HCT116 (cell line): ENCODE results near the gene CNST. TPM values are rescaled to one million over a fixed set of nuclear protein-coding genes. Genes with fewer than 3 reads are reported as not detected.

Experiments
- ATAC-seq: fragments of 200-7000 bp; cut with Tn5 transposase; 2 replicates; pipeline ENCODE4 v1.9.1; 2020; ENCODE audit warnings: mild to moderate bottlenecking, moderate library complexity
- BruUV-seq: library from RNA; stranded (reverse); fragments of 400-500 nt; replicated peaks from 2 replicates; lab custom pipeline; 2021; lab: Mats Ljungman, UMichigan
- CTCF ChIA-PET: fragments of 300-600 bp; sonication (Branson Sonifier 250); formaldehyde crosslinking; loops from one replicate; lab custom pipeline; 2021; ENCODE audit warnings: antibody characterized with exemption; lab: Charles Lee
- POLR2A ChIA-PET: fragments of 300-600, 350-600 bp; sonication (Branson Sonifier 250); formaldehyde crosslinking; loops from one replicate; lab custom pipeline; 2021; ENCODE audit warnings: antibody characterized with exemption; lab: Charles Lee
- RAD21 ChIA-PET, 2 experiments: fragments of 300-600 bp; sonication (Branson Sonifier 250); formaldehyde crosslinking; loops; one replicate each; lab custom pipeline; 2023; ENCODE audit warnings: low total read pairs in 2 of 2; ENCODE audit not compliant: uncharacterized antibody in 2 of 2, unreplicated experiment in 2 of 2, low non-redundant PET in 1 of 2; lab: Charles Lee
- DNase-seq: peaks from one replicate; pipeline ENCODE4 v3.0.0-alpha.2; 2010; ENCODE audit warnings: low read depth, low spot score
- H2AFZ ChIP-seq: fragments of 200-600 bp; shearing (Covaris generic), sonication (generic); 2 replicates; pipeline ENCODE4 v1.6.1; 2017; ENCODE audit warnings: low read depth, mixed run types, mixed read lengths, antibody characterized with exemption, low read length; ENCODE audit not compliant: poor library complexity, severe bottlenecking
- H3K27ac ChIP-seq: 2 replicates; pipeline ENCODE4 v1.5.1; 2012; ENCODE audit warnings: low read depth, low read length
- H3K27me3 ChIP-seq: fragments of 200-600 bp; sonication (generic); 2 replicates; pipeline ENCODE4 v1.6.1; 2016; ENCODE audit warnings: mixed run types, low read length, mixed read lengths; ENCODE audit not compliant: insufficient read depth
- H3K36me3 ChIP-seq, 2 experiments: fragments of 200-500 bp in 1 of 2; fragments of 200-600 bp in 1 of 2; sonication (Bioruptor generic) in 1 of 2; sonication (generic) in 1 of 2; 2 replicates each; pipeline versions ENCODE4 v1.5.1 to v1.6.1; 2014 to 2016; ENCODE audit warnings: low read length in 2 of 2, inconsistent platforms in 1 of 2, mixed read lengths in 1 of 2, mixed run types in 1 of 2; ENCODE audit not compliant: insufficient read depth in 2 of 2, control insufficient read depth in 1 of 2
- H3K4me1 ChIP-seq, 2 experiments: fragments of 200-600 bp in 1 of 2; sonication (generic) in 1 of 2; 2 replicates each; pipeline versions ENCODE4 v1.5.1 to v1.6.1; 2012 to 2017; ENCODE audit warnings: low read length in 2 of 2, inconsistent platforms in 1 of 2, mild to moderate bottlenecking in 1 of 2, mixed read lengths in 1 of 2, mixed run types in 1 of 2, moderate library complexity in 1 of 2; ENCODE audit not compliant: insufficient read depth in 2 of 2, control insufficient read depth in 1 of 2
- H3K4me2 ChIP-seq: fragments of 200-600 bp; sonication (generic); 2 replicates; pipeline ENCODE4 v1.6.1; 2017; ENCODE audit warnings: mixed run types, low read length, mixed read lengths
- H3K4me3 ChIP-seq, 2 experiments: fragments of 200-600 bp in 1 of 2; sonication (generic) in 1 of 2; replicated peaks in 1 of 2; 2 replicates each; pipeline ENCODE4 v1.5.1; 2011 to 2016; ENCODE audit warnings: low read length in 2 of 2, control low read depth in 1 of 2, low read depth in 1 of 2, mild to moderate bottlenecking in 1 of 2, mixed read lengths in 1 of 2, mixed run types in 1 of 2
- H3K79me2 ChIP-seq: fragments of 200-600 bp; sonication (generic); 2 replicates; pipeline ENCODE4 v1.6.1; 2017; ENCODE audit warnings: mild to moderate bottlenecking, mixed run types, low read length, moderate library complexity, mixed read lengths; ENCODE audit not compliant: insufficient read depth
- H3K9ac ChIP-seq: fragments of 200-600 bp; sonication (generic); 2 replicates; pipeline ENCODE4 v1.6.1; 2016; ENCODE audit warnings: low read length, mixed read lengths
- H3K9me2 ChIP-seq: fragments of 200-600 bp; sonication (generic), shearing (Covaris generic); 2 replicates; pipeline ENCODE4 v1.6.1; 2017; ENCODE audit warnings: mixed run types, mild to moderate bottlenecking, moderate library complexity; ENCODE audit not compliant: insufficient read depth
- H3K9me3 ChIP-seq, 2 experiments: fragments of 200-500 bp in 1 of 2; fragments of 200-600 bp in 1 of 2; sonication (Bioruptor generic) in 1 of 2; sonication (generic) in 1 of 2; 2 replicates each; pipeline ENCODE4 v1.6.1; 2014 to 2017; ENCODE audit warnings: low read length in 2 of 2, mixed read lengths in 2 of 2, inconsistent platforms in 1 of 2, low read depth in 1 of 2, mild to moderate bottlenecking in 1 of 2, mixed run types in 1 of 2, moderate library complexity in 1 of 2; ENCODE audit not compliant: control insufficient read depth in 1 of 2, insufficient read depth in 1 of 2
- H4K20me1 ChIP-seq: fragments of 200-600 bp; sonication (generic), shearing (Covaris generic); 2 replicates; pipeline ENCODE4 v1.6.1; 2017; ENCODE audit warnings: mixed run types, mild to moderate bottlenecking, moderate library complexity; ENCODE audit not compliant: insufficient read depth
- ATF3 ChIP-seq: IDR thresholded peaks from 2 replicates; pipeline ENCODE4 v1.6.1; 2012
- EGR1 ChIP-seq: IDR thresholded peaks from 2 replicates; pipeline ENCODE4 v1.6.1; 2012; ENCODE audit warnings: low read depth
- ELF1 ChIP-seq: IDR thresholded peaks from 2 replicates; pipeline ENCODE4 v1.6.1; 2012; ENCODE audit warnings: low read depth, borderline replicate concordance
- FOSL1 ChIP-seq: IDR thresholded peaks from 2 replicates; pipeline ENCODE4 v1.6.1; 2012; ENCODE audit warnings: low read depth
- POLR2A ChIP-seq: IDR thresholded peaks from 2 replicates; pipeline ENCODE4 v1.7.0; 2011; ENCODE audit warnings: borderline replicate concordance; ENCODE audit not compliant: insufficient read depth, insufficient read length; ENCODE audit errors: extremely low read depth
- POLR2AphosphoS5 ChIP-seq: IDR thresholded peaks from 2 replicates; pipeline ENCODE4 v1.6.1; 2011; ENCODE audit warnings: mild to moderate bottlenecking, low read depth, low read length, moderate library complexity
- RAD21 ChIP-seq: IDR thresholded peaks from 2 replicates; pipeline ENCODE4 v1.6.1; 2012; ENCODE audit warnings: low read depth, mild to moderate bottlenecking
- REST ChIP-seq: IDR thresholded peaks from 2 replicates; pipeline ENCODE4 v1.6.1; 2012; ENCODE audit warnings: low read depth
- SIN3A ChIP-seq: IDR thresholded peaks from 2 replicates; pipeline ENCODE4 v1.6.1; 2012; ENCODE audit warnings: low read depth
- SP1 ChIP-seq: IDR thresholded peaks from 2 replicates; pipeline ENCODE4 v1.6.1; 2012; ENCODE audit warnings: low read depth
- YY1 ChIP-seq: IDR thresholded peaks from 2 replicates; pipeline ENCODE4 v1.6.1; 2011; ENCODE audit warnings: low read length, low read depth, moderate library complexity, mild to moderate bottlenecking; ENCODE audit not compliant: insufficient replicate concordance; ENCODE audit errors: extremely low read depth
- intact Hi-C: fragments of 100-400 bp; cut with micrococcal nuclease; formaldehyde crosslinking; loops from 2 replicates; pipeline ENCODE4 v1.10.0; 2022
- total RNA-seq: library from RNA; stranded (reverse); gene quantifications from one replicate; pipeline ENCODE4 v1.2.1, GENCODE V29; 2021; ENCODE audit not compliant: unreplicated experiment
- TF ChIP-seq, protein P1 (sequence below): IDR thresholded peaks from 2 replicates; pipeline ENCODE4 v1.6.1; 2011; ENCODE audit warnings: mild to moderate bottlenecking, low read length, moderate library complexity; ENCODE audit not compliant: insufficient replicate concordance; ENCODE audit errors: extremely low read depth

Gene CNST
- total RNA-seq, 1 experiment from 2014 or later: 13.5 TPM

DNA sequence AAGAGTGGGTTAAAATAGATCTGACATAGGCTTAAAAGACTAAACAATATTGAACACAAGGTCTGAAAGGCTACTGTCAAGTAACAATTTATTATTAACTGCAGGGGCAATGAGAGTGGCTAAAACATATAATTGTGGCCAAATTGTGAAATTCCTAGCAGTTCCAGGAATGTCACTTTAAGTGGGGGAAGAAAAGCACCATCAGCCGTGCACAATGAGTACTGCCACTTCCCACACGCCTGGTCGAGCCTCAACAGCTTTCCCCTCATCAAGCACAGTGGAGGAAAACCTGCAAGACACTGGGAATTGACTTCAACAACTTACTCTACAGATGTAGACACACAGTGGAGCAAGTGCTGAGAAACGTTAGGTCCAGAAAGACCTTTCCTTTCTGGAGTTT lies 16.6 kb upstream of the CNST start (continued):
- TF ChIP-seq, protein P1, sequence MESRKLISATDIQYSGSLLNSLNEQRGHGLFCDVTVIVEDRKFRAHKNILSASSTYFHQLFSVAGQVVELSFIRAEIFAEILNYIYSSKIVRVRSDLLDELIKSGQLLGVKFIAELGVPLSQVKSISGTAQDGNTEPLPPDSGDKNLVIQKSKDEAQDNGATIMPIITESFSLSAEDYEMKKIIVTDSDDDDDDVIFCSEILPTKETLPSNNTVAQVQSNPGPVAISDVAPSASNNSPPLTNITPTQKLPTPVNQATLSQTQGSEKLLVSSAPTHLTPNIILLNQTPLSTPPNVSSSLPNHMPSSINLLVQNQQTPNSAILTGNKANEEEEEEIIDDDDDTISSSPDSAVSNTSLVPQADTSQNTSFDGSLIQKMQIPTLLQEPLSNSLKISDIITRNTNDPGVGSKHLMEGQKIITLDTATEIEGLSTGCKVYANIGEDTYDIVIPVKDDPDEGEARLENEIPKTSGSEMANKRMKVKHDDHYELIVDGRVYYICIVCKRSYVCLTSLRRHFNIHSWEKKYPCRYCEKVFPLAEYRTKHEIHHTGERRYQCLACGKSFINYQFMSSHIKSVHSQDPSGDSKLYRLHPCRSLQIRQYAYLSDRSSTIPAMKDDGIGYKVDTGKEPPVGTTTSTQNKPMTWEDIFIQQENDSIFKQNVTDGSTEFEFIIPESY: no peak
- no peak for TF ChIP-seq FOSL1
- no peak for TF ChIP-seq ELF1
- TF ChIP-seq POLR2A: no peak
- no peak for TF ChIP-seq POLR2AphosphoS5
- no peak for TF ChIP-seq EGR1

GRCh38 chr1:246550402-246550801 lies 15.9 kb upstream of the CNST start:
- no peaks in the 10 kb centered on the region for H3K9me2 ChIP-seq
- H3K4me3 ChIP-seq: no peak overlapping the region
- ChIA-PET CTCF (no interaction called here), POLR2A (no interaction called here), RAD21 (no interaction called here)
- TF ChIP-seq POLR2A: no peak
- TF ChIP-seq REST: no peak
- no peak for TF ChIP-seq FOSL1
- TF ChIP-seq RAD21: no peak
- TF ChIP-seq SP1: no peak
- TF ChIP-seq POLR2AphosphoS5: no peak
- no peak for TF ChIP-seq YY1
- TF ChIP-seq SIN3A: no peak
- no peak for TF ChIP-seq ATF3
- no peak overlapping the region for H3K4me2 ChIP-seq
- no peaks in the 10 kb centered on the region for H4K20me1 ChIP-seq
- DNase-seq (no peak), ATAC-seq (no peak)
- H3K79me2 ChIP-seq: peaks cover 50% of the 10 kb centered on the region
- no peak overlapping the region for H3K9ac ChIP-seq
- intact Hi-C loops: no loop called here
- H3K27ac ChIP-seq: no peak overlapping the region
- no peaks in the 10 kb centered on the region for H3K4me1 ChIP-seq
- no peaks in the 10 kb centered on the region for H3K27me3 ChIP-seq
- H2AFZ ChIP-seq: no peak overlapping the region
- H3K9me3 ChIP-seq: no peaks in the 10 kb centered on the region
- no TSS peak for BruUV-seq
- peaks cover 12% of the 10 kb centered on the region in 2 experiments; a peak in 3 of 4 replicates for H3K36me3 ChIP-seq
